HL-60/S4 (cell line): ENCODE results near the gene DAAM1.

Experiments
- in situ Hi-C: fragments of 300-500 bp; cut with MboI; formaldehyde crosslinking; loops from 2 replicates; pipeline ENCODE4 v1.14.3; 2022; ENCODE audit warnings: low sequenced_read_pairs

DAAM1 gene

GRCh38 chr14:59187118-59187517 is 1.3 kb upstream of the DAAM1 start:
- in situ Hi-C loops = no loop called here

DNA sequence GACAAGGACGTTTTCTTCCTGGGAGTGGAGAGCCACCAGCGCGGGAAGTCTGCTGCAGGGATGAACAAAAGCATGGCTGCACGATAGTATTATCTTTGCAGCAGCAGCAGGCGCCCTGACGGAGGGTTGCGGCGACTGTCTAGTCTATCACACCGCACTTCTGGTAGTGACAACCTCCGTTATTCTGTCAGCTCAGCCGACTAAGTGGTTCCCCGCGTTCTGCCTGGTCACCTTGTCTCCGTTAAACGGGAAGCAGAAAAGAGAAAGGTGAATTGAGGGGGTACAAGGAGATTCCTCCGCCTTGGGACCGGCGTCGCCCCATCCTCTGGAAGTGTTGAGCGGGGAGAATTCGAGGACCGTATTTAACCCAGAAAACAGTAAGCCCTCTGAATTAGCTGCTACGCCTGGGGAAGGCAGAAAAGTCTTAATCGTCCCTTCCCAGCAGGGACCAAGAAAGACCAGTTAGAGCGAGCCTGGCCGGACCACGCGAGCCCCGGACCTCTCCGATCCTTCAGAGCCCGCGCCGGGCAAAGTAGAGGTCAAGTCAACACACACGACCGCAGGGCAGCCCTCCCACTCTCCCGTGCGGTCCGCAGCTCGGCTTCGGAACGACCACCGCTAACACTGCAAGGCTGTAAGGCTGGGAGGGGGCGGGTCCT is 536 bp upstream of the DAAM1 start:
- in situ Hi-C loops = no loop called here

DNA sequence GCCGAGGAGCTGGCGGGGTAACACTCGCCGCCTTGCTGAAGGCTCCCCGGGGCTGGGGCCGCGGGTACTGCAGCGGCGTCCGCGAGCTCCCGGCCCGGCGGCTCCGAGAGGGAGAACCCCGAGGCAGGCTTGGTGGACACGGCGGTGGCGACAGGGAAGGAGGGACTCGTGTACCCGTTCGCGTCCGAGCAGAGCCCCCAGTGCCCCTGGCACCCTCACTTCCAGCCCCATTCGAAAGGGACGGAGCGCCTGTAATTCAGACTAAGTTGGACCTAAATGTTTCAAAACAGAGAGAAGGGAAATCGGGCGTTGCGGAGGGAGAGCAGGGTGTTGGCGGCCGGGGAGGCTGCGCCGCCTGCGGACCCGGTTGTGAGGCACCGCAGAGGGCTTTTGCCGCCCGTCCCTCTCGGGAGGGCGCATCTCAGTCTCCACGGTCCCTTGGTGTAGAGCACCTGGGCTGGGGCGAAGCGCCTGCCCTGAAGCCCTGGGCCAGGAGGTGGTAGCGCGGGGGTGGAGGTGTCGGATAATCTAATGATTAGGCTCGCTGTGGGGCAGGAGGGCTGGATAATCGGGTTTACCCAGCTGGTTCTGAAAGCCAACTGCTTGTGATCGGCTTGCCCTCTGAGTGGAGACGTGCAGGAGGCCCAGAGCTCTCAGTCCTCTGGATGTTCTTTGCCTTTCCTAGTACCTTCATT is 771 bp downstream of the DAAM1 start:
- in situ Hi-C loops = no loop called here

DNA sequence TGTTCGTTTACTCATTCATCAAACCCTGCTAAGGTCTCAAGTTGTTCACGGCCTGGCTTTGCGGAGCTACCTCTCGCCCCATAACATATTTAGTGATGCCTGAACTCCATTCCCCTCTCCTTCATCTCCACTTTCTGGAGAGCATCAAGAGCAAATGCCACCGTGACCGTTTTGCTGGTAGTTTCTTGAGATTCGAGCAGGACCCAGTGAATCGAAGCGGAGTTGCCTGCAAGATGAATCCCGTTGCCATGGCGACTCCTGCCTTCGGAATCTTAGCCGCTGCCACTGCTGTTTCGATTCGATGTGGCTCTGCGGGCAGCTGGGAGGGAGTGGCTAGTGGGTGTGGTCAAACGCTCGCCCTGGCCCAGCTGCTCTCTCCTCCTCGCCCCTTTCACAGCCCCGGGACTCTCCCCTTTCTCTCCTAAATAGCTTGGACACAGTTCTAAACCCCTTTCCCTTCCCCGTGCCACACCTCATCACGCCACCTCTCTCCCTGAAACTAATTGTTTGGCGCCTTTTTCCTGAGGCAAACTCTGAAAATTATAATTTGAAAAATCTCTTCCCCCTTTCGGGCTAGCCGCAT is 1.4 kb downstream of the DAAM1 start:
- in situ Hi-C loops = no loop called here

DNA sequence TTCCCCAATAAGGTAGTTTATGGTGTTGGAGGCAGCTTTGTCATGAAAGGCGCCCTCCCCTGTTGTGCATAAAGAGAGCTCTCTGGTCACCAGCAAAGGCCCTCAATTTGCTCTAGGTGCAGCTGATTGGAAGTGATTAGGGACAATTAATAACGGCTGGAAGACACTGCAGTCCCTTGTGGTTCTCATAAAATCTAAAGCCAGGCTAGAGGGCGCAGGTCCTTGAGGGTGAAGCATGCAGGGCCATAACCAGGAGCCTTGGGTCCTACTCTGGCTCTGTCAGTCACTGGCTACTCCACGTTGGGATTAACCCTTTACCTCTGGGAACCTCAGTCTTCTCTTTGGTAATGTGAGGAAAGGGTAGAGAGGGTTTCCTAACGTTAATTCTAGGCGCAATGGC is 1.9 kb downstream of the DAAM1 start:
- in situ Hi-C loops = no loop called here

- in situ Hi-C loops = no loop called here
Observed at GRCh38 chr14:59195912-59196311, 7.4 kb downstream of the DAAM1 start.

GRCh38 chr14:59197695-59198262 is 9.3 kb downstream of the DAAM1 start:
- in situ Hi-C loops = no loop called here

- in situ Hi-C loops = no loop called here
Observed at GRCh38 chr14:59199205-59199604, 10.7 kb downstream of the DAAM1 start.

DNA sequence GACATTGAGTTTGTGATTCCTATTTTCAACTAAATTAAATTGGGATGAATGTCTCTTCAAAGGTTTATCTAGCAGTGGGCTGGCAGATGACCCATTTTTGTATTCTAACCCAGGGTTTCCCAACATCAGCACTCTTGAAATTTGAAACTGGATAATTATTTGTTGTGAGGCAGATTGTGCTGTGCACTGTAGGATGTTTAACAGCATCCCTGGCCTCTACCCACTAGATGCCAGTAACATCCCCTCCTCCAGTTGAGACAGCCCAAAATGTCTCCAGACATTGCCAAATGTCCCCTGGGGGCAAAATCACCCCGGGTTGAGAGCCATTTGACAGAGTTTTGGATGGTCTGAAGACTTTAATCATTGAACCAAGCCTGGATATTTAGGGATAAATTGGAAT is 11.1 kb downstream of the DAAM1 start:
- in situ Hi-C loops = no loop called here

DNA sequence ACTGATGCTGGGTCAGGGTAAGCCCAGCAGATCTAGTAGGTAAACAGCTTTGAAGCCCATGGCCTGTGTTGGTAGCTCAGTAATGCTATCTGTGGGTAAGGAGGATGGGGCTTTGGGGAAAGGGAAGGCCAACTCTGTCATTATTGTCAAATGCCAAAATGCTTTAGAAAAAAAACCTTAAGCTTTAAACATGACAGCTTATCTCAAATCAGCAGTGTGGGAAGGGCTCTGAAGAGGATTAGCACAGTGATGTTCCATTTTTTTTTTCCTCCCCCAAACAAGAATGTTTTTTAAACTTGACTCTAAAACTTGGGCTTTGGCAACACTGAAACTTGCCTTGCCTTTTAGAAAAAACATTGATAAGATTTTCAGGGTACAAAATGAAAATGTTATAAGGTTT is 11.7 kb downstream of the DAAM1 start:
- in situ Hi-C loops = no loop called here

DNA sequence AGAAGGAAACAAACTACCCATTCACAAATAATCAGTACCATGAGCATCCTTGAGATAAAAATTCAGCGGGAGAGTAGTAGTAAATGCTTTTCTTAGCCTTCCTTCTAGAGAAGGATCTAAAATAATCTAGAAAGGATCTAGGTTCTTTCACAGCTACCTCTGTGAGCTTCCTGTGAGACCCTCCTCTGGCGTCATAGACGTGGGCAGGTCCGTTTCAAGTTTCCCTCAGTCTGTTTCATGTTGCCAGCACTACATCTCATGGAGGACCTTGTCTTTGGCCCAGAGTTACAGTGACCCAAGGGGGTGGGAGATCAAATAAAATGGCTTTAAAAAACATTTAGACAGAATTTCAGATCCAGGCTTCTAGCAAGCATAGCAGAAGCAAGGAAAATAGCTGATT is 13.6 kb downstream of the DAAM1 start:
- in situ Hi-C loops = no loop called here

DNA sequence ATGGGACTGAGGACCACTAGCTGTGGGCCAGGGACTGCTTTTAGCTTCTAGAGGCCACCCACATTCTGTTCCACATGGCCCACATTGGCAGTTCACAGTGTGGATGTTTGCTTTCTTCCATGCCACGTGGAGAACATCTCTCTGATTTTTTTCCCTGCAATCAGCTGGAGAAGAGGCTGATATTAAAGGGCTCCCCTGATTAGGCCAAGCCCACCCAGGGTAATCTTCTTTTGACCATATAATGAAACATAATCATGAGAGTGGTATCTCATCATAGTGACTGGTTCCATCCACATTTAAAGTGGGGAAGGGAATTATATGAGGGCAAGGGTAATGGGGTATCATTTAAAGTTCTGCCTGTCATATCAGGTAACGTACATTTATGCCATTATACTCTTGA is 15.8 kb downstream of the DAAM1 start:
- in situ Hi-C loops = no loop called here

DNA sequence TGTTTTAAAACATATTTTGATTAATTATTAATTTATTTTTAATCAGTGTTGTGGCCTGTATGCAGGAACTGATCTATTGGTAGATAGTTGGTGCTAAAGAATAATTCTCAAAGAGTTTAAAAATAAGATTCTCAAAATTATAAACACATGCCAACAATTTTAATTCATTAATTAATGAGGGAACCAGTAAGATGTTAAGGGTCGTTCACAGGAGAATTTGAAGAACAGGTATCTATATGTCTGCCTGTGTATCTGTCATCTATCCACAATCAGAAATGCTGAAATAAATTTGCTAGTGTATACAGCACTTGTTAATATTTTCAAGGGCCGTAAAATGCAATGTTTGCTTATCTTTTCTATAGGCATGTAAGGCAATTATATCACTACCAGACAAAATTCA is 18.4 kb downstream of the DAAM1 start:
- in situ Hi-C loops = no loop called here

DNA sequence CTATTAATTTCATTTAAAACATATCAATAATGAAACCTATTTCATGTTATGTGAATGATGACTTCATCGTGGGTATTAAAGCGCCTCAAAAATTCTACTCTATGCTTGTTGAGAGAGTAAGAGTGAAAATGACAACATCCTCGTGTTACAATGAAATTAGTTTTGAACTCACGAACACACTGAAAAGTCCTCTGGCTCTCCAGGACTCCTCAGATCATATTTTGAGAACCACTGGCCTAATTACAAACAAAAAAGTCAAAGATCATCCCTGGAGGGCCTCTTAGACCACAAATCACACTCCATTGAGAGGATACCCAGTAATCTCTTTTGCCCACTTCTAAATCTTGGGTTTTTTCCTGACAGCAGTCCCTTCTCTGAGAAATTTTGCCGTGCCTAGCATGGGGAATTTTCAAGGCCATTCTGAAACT is 19.1 kb downstream of the DAAM1 start:
- in situ Hi-C loops = no loop called here

DNA sequence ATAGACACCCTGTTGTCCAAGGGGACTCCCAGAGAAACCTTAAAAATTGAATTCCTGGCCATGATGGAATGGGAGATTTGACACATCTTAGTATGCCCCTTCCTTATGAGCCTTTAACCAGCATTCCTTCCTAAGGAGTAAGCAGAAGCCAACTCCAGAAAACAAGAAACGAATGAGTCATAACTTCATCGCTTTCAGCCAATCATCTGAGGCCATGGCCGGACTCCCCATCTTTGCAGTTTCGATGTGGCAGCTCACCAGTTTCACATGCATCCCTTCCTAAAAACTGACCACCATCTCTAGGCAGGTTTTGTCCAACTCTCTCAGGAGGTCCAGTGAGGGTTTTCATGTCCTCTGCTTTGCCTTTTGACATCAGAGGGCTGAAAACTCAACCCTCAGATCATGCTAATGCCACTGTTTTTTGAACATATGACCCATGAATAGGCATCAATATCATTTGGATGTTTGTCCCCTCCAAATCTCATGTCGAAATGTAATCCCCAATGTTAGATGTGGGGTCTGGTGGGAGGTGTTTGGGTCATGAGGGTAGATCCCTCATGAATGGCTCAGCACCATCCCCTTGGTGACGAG is 19.9 kb downstream of the DAAM1 start:
- in situ Hi-C loops = no loop called here

GRCh38 chr14:59208954-59209353 is 20.5 kb downstream of the DAAM1 start:
- in situ Hi-C loops = no loop called here

- in situ Hi-C loops = no loop called here
Observed at GRCh38 chr14:59210621-59211020, 22.2 kb downstream of the DAAM1 start.

GRCh38 chr14:59213368-59214315 is 25.2 kb downstream of the DAAM1 start:
- in situ Hi-C loops = no loop called here

DNA sequence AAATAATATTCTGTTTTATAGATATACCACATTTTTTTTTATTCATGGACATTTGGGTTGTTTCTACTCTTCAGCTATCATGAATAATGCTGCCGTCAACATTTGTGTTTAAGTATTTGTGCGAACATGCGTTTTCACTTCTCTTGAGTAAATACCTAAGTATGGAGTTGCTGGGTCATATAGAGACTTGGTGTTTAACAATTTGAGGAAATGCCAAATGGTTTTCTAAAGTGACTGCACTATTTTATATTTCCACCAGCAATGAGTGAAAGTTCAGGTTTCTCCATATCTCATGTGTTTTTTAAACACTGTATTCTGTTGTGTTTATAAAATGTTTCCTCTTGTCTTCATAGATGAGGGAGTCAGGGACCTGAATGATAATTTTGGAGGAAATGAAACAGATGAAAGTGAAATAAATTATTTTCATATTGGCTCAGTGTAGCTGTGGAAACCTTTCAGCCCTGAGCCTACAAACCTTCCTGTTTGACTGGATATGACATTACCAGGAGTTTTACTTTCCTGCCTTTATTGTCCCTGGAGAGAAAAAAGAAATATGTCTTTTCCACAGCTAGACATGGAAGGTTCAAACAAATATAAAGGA is 26.3 kb downstream of the DAAM1 start:
- in situ Hi-C loops = no loop called here

- in situ Hi-C loops = no loop called here
Observed at GRCh38 chr14:59215322-59215721, 26.9 kb downstream of the DAAM1 start.
